K562 (cell line): Measurements from ENCODE around the gene ARID3C. TPM values are rescaled to one million over a fixed set of nuclear protein-coding genes. Genes with fewer than 3 reads are reported as not detected.

Source experiments
- ATAC-seq: fragments of 200-7000 bp; cut with Tn5 transposase; 3 replicates; pipeline ENCODE4 v1.9.1; 2020; ENCODE audit warnings: moderate library complexity
- BruUV-seq: library from RNA; stranded (reverse); fragments of 400-500 nt; replicated peaks from 2 replicates; lab custom pipeline; 2021; lab: Mats Ljungman, UMichigan
- CTCF ChIA-PET: fragments of 300-600 bp; formaldehyde crosslinking; extraction: SDS; loops from one replicate; lab custom pipeline; 2021; ENCODE audit warnings: low intra/inter-chr PET ratio; lab: Yijun Ruan, JAX
- POLR2A ChIA-PET: fragments of 300-600, 350-650 bp; sonication (Branson Sonifier 250); formaldehyde crosslinking; extraction: SDS; loops from one replicate; lab custom pipeline; 2021; ENCODE audit warnings: antibody characterized with exemption, inconsistent platforms; lab: Yijun Ruan, JAX
- DNase-seq, 4 experiments: peaks; one replicate each; pipeline versions ENCODE4 v3.0.0 to v3.0.0-alpha.2; 2011 to 2018; ENCODE audit warnings: low spot score in 3 of 4, mixed read lengths in 3 of 4; ENCODE audit errors: extremely low read depth in 1 of 4
- FAIRE-seq: peaks from 2 replicates; lab custom pipeline; 2011; peaks lifted over from hg19 to GRCh38; lab: Jason Lieb, UNC
- H2AFZ ChIP-seq: 2 replicates; pipeline ENCODE4 v1.6.0; 2011; ENCODE audit warnings: low read depth, low read length, control low read depth, inconsistent platforms
- H3K27ac ChIP-seq: fragments of 200-600 bp; 3 replicates; pipeline ENCODE4 v1.8.0; 2011; ENCODE audit warnings: low read depth, mild to moderate bottlenecking, control low read depth, inconsistent platforms, low read length, moderate library complexity, mixed read lengths; ENCODE audit errors: extremely low read depth
- H3K27me3 ChIP-seq, 2 experiments: fragments of 300-600 bp in 1 of 2; 2 replicates in 1 of 2; 3 replicates in 1 of 2; pipeline versions ENCODE4 v1.6.0 to v1.8.0; 2011; ENCODE audit warnings: inconsistent platforms in 2 of 2, low read length in 2 of 2, mild to moderate bottlenecking in 1 of 2, mixed read lengths in 1 of 2, moderate library complexity in 1 of 2; ENCODE audit not compliant: control insufficient read depth in 2 of 2, insufficient read depth in 2 of 2
- H3K36me3 ChIP-seq: fragments of 300-600 bp; 3 replicates; pipeline ENCODE4 v1.8.0; 2011; ENCODE audit warnings: mild to moderate bottlenecking, low read length, inconsistent platforms; ENCODE audit not compliant: control insufficient read depth, insufficient read depth
- H3K4me1 ChIP-seq, 2 experiments: fragments of 200-600 bp in 1 of 2; replicated peaks in 1 of 2; 2 replicates in 1 of 2; 3 replicates in 1 of 2; pipeline versions ENCODE4 v1.5.1 to v1.8.0; 2011; ENCODE audit warnings: inconsistent platforms in 2 of 2, low read length in 2 of 2, mild to moderate bottlenecking in 1 of 2, mixed read lengths in 1 of 2, moderate library complexity in 1 of 2; ENCODE audit not compliant: control insufficient read depth in 2 of 2, insufficient read depth in 2 of 2
- H3K4me2 ChIP-seq: 2 replicates; pipeline ENCODE4 v1.6.1; 2011; ENCODE audit warnings: low read length, control low read depth, inconsistent platforms, mixed read lengths; ENCODE audit not compliant: insufficient read depth
- H3K4me3 ChIP-seq: fragments of 200-600 bp; sonication (generic), shearing (Covaris generic); 2 replicates; pipeline ENCODE4 v1.5.1; 2016; ENCODE audit warnings: control low read depth, inconsistent platforms
- H3K79me2 ChIP-seq: fragments of 200-600 bp; 3 replicates; pipeline ENCODE4 v1.8.0; 2011; ENCODE audit warnings: low read length, inconsistent platforms; ENCODE audit not compliant: control insufficient read depth, insufficient read depth
- H3K9ac ChIP-seq, 2 experiments: 2 replicates each; pipeline versions ENCODE4 v1.6.0 to v1.6.1; 2011; ENCODE audit warnings: low read depth in 2 of 2, low read length in 2 of 2, control low read depth in 1 of 2, inconsistent platforms in 1 of 2, mild to moderate bottlenecking in 1 of 2, mixed read lengths in 1 of 2; ENCODE audit not compliant: insufficient read depth in 1 of 2
- H3K9me1 ChIP-seq: one replicate; pipeline ENCODE4 v1.6.0; 2011; ENCODE audit warnings: inconsistent platforms, mild to moderate bottlenecking, low read length, moderate library complexity; ENCODE audit not compliant: control insufficient read depth, insufficient read depth
- H3K9me3 ChIP-seq: replicated peaks from 2 replicates; pipeline ENCODE4 v1.5.1; 2011; ENCODE audit warnings: low read depth, low read length, inconsistent platforms; ENCODE audit not compliant: control insufficient read depth, insufficient read depth
- H4K20me1 ChIP-seq: replicated peaks from 2 replicates; pipeline ENCODE4 v1.6.1; 2011; ENCODE audit warnings: low read length, inconsistent platforms, mixed read lengths; ENCODE audit not compliant: control insufficient read depth, insufficient read depth
- CREM ChIP-seq: IDR thresholded peaks from 2 replicates; pipeline ENCODE4 v1.6.1; 2014; ENCODE audit warnings: antibody characterized with exemption, low read depth
- CTCF ChIP-seq, 3 experiments: IDR thresholded peaks in 2 of 3; conservative IDR thresholded peaks in 1 of 3; 2 replicates each; pipeline ENCODE4 v1.5.1; 2011 to 2012; ENCODE audit warnings: low read length in 3 of 3, mild to moderate bottlenecking in 3 of 3, control low read depth in 2 of 3, improper control_type of control experiment in 1 of 3, inconsistent platforms in 1 of 3, low read depth in 1 of 3, mixed read lengths in 1 of 3, moderate library complexity in 1 of 3; ENCODE audit not compliant: insufficient read depth in 2 of 3
- MAZ ChIP-seq, 2 experiments: fragments of 450-650 bp in 1 of 2; sonication (generic) in 1 of 2; formaldehyde crosslinking; IDR thresholded peaks in 1 of 2; conservative IDR thresholded peaks in 1 of 2; 2 replicates each; pipeline versions ENCODE4 v1.4.0 to v1.5.0; 2020; ENCODE audit warnings: mild to moderate bottlenecking in 1 of 2, missing genetic modification reagents in 1 of 2
- NCOA1 ChIP-seq: fragments of 450-650 bp; IDR thresholded peaks from 2 replicates; pipeline ENCODE4 v1.6.1; 2016; ENCODE audit warnings: low read depth
- REST ChIP-seq, 2 experiments: fragments of 450-650 bp; formaldehyde crosslinking in 1 of 2; IDR thresholded peaks; 2 replicates each; pipeline versions ENCODE4 v1.4.0 to v1.6.1; 2014 to 2020; ENCODE audit warnings: mild to moderate bottlenecking in 2 of 2, borderline replicate concordance in 1 of 2, low read depth in 1 of 2
- SMARCE1 ChIP-seq: fragments of 450-650 bp; IDR thresholded peaks from 2 replicates; pipeline ENCODE4 v1.7.1; 2016; ENCODE audit warnings: mild to moderate bottlenecking
- ZNF217 ChIP-seq: sonication (generic); formaldehyde crosslinking; IDR thresholded peaks from 2 replicates; pipeline ENCODE4 v1.8.0; 2022; ENCODE audit warnings: mild to moderate bottlenecking, missing genetic modification reagents
- ZNF263 ChIP-seq: sonication (generic); formaldehyde crosslinking; IDR thresholded peaks from 2 replicates; pipeline ENCODE4 v1.8.0; 2022; ENCODE audit warnings: mild to moderate bottlenecking, missing genetic modification reagents, borderline replicate concordance
- WGBS: fragments of 100-300 bp; shearing (Covaris generic); methylation state at CpG from one replicate; pipeline ENCODE4 v1.1.6; 2016; ENCODE audit warnings: low coverage, mixed read lengths; ENCODE audit not compliant: insufficient coverage; ENCODE audit errors: missing lambda C conversion rate; 5-methylcytosine and 5-hydroxymethylcytosine counted together
- in situ Hi-C: fragments of 300-500 bp; cut with MboI; formaldehyde crosslinking; loops from 4 replicates; pipeline ENCODE4 v1.15.0; 2018; ENCODE audit warnings: inconsistent platforms, mixed read lengths
- intact Hi-C: fragments of 100-400 bp; cut with micrococcal nuclease; formaldehyde crosslinking; loops from 2 replicates; pipeline ENCODE4 v1.14.2; 2022
- polyA plus RNA-seq, 8 experiments: library from polyadenylated mRNA; depleted of rRNA in 4 of 8; stranded (reverse) in 5 of 8; unstranded in 3 of 8; fragments of >200 nt; fragmentation: Nextera tagmentation in 2 of 8; fragmentation: Illumina TruSeq in 1 of 8; extraction: Ambion mirVana in 2 of 8; extraction: Trizol in 1 of 8; gene quantifications; 2 replicates each; pipeline versions ENCODE4 v1.2.1 to v1.2.3, GENCODE V29; 2011 to 2014; ENCODE audit warnings: inconsistent platforms in 1 of 8, missing spikeins in 1 of 8
- total RNA-seq, 7 experiments: library from RNA; depleted of rRNA in 6 of 7; stranded (reverse); fragments of >200 nt in 6 of 7; fragmentation: Illumina TruSeq in 2 of 7; extraction: Trizol in 2 of 7; gene quantifications; 2 replicates each; pipeline versions ENCODE4 v1.2.1 to v1.2.3, GENCODE V29; 2011 to 2021; ENCODE audit warnings: low replicate concordance in 1 of 7

ARID3C gene
- total and polyA plus RNA-seq, 9 of the 15 experiments (the other 6 are each of a cell fraction or from before 2014, with no cell fraction given): not detected

- Histone ChIP-seq H3K4me1 (peaks cover 17 to 18% of the 10 kb centered on the region in 2 experiments), H3K27me3 (no peaks in the 10 kb centered on the region), H3K27ac (peak overlapping the region; percentile 60; the same call in 2 of the 3 replicates), H4K20me1 (0 out of 2 replicates have a peak, but pooled peaks cover 4% of the 10 kb centered on the region), H3K4me2 (peak overlapping the region; percentile 83), H3K9me1 (peaks cover 2% of the 10 kb centered on the region), H3K9me3 (no peaks in the 10 kb centered on the region), H3K9ac (peak overlapping the region; percentile 43 to 92), H2AFZ (peak overlapping the region; percentile 82; the same call in 1 of the 2 replicates), H3K36me3 (peaks cover 14% of the 10 kb centered on the region; the same call in 2 of the 3 replicates), H3K4me3 (peak overlapping the region; percentile 48), H3K79me2 (peaks cover 28% of the 10 kb centered on the region)
- POLR2A ChIA-PET: interaction anchor here (0.6 to 1.3 kb wide), 4 partner anchors 18 to 832 kb away, joined by 3 read pairs; partner anchors contain the start of gene GALT
- peak; percentile 57 to 88 (median 64) for DNase-seq
- in situ Hi-C loops: no loop called here
- 5% methylated on average over 17 of the region's 18 CpGs for WGBS
- CTCF ChIA-PET: interaction anchor here (1.0 to 1.2 kb wide), 3 partner anchors 17 to 37 kb away, joined by 3 to 4 read pairs (median 3); partner anchors contain the start of gene GALT
- TSS peak; percentile 85 for BruUV-seq
- intact Hi-C loops: no loop called here
- peak; percentile 91 for FAIRE-seq
- ATAC-seq: peak; percentile 87
- TF ChIP-seq MAZ (CRISPR knock-in tag; conservative IDR thresholded peaks at IDR 0.05 in 1 of 2, IDR thresholded peaks at IDR 0.05 in 1 of 2): peak in 1 of 2 experiments; percentile 37; a peak in 1 of 4 replicates
- peak; percentile 11; the same call in 1 of the 2 replicates for TF ChIP-seq ZNF263 (CRISPR knock-in tag)
- TF ChIP-seq SMARCE1: peak; percentile 48; the same call in 1 of the 2 replicates
- TF ChIP-seq CTCF (IDR thresholded peaks at IDR 0.05 in 2 of 3, conservative IDR thresholded peaks at IDR 0.05 in 1 of 3; ENCODE audit: insufficient read depth in 2 of 3, low read depth in 1 of 3, low read length in 3 of 3): peak; percentile 97 to 100 (median 99)
- TF ChIP-seq CREM: peak; percentile 54; the same call in 1 of the 2 replicates
- TF ChIP-seq ZNF217 (CRISPR knock-in tag): no peak
- TF ChIP-seq REST (IDR thresholded peaks at IDR 0.05; ENCODE audit: borderline replicate concordance): peak; percentile 45; the same call in 1 of the 2 replicates
- TF ChIP-seq REST (CRISPR knock-in tag; IDR thresholded peaks at IDR 0.05; ENCODE audit: low read depth): no peak
- no peak for TF ChIP-seq NCOA1
These were observed 35.6 kb upstream of the ARID3C start for GRCh38 chr9:34664281-34665066.
